Measurements from ENCODE around the gene TBC1D10A. TPM values are rescaled to one million over a fixed set of nuclear protein-coding genes. Genes with fewer than 3 reads are reported as not detected.

TBC1D10A gene
- total and polyA plus RNA-seq, 2 experiments from 2014 or later, result 3.3 to 8.8 TPM

DNA sequence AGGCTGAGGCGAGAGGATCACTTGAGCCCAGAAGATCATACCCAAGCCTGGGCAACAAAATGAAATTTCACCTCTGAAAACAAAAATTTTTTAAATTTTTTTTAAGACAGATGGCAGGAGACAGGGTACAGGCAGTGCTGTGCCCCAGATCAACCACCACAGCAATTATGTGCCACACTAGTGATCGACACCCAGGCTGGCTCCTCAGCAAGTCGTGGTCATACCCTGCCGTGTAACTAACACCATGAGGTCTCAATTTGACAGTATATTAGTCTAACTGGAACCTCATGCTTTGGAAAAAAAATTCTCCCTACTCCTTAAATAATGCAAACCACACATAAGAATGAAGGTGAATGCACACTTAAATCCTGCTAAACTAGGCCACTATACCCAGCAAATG, 21.7 kb upstream of the TBC1D10A start:
- H3K4me3 Mint-ChIP-seq, result no peak overlapping the region
- peaks cover 83% of the 10 kb centered on the region for H3K36me3 Mint-ChIP-seq (ENCODE audit: low read depth)
- H3K9me2 ChIP-seq (ENCODE audit: insufficient read depth), result no peaks in the 10 kb centered on the region
- peaks cover 4% of the 10 kb centered on the region for H3K27me3 Mint-ChIP-seq (ENCODE audit: insufficient read depth, low read depth, poor library complexity)
- peaks cover 64% of the 10 kb centered on the region for H3K36me3 ChIP-seq (ENCODE audit: insufficient read depth)
- no peak overlapping the region for H3K27ac Mint-ChIP-seq
- H3K27me3 ChIP-seq (ENCODE audit: insufficient read depth), result no peaks in the 10 kb centered on the region
- peaks cover 23% of the 10 kb centered on the region for H4K20me1 ChIP-seq (replicated peaks; ENCODE audit: insufficient read depth)
- no peak overlapping the region for H3K27ac ChIP-seq (ENCODE audit: low read depth)
- H3K4me2 ChIP-seq, result no peak overlapping the region
- peaks cover 53% of the 10 kb centered on the region for H3K79me2 ChIP-seq (replicated peaks; ENCODE audit: insufficient read depth)
- no peaks in the 10 kb centered on the region for H3K4me1 Mint-ChIP-seq
- H2AFZ ChIP-seq, result no peak overlapping the region
- H3K4me3 ChIP-seq, result no peak overlapping the region
- no peak for ATAC-seq
- no peaks in the 10 kb centered on the region for H3K4me1 ChIP-seq (ENCODE audit: insufficient read depth)
- H3K9me3 Mint-ChIP-seq, result no peaks in the 10 kb centered on the region; the same call in 2 of the 3 replicates
- TF ChIP-seq STAT1 (IDR thresholded peaks at IDR 0.05; ENCODE audit: unreplicated experiment) (no peak), EZH2 (IDR thresholded peaks at IDR 0.05; ENCODE audit: low read depth, unreplicated experiment) (no peak), REST (IDR thresholded peaks at IDR 0.05; ENCODE audit: unreplicated experiment) (no peak), NANOG (IDR thresholded peaks at IDR 0.05; ENCODE audit: borderline replicate concordance) (no peak), ZNF462 (CRISPR knock-in tag; IDR thresholded peaks at IDR 0.05) (no peak), ZNF114 (CRISPR knock-in tag; IDR thresholded peaks at IDR 0.05) (no peak), EZH2phosphoT487 (IDR thresholded peaks at IDR 0.05; ENCODE audit: unreplicated experiment) (no peak), CREB1 (CRISPR knock-in tag; IDR thresholded peaks at IDR 0.05; ENCODE audit: low read depth) (no peak), CTCF (conservative IDR thresholded peaks at IDR 0.05; ENCODE audit: low read depth in 2 of 2) (no peak), JUNB (IDR thresholded peaks at IDR 0.05; ENCODE audit: unreplicated experiment) (no peak), ZNF331 (CRISPR knock-in tag; IDR thresholded peaks at IDR 0.05; ENCODE audit: low read depth) (no peak), POLR2AphosphoS5 (IDR thresholded peaks at IDR 0.05; ENCODE audit: low read depth) (no peak)
- TF ChIP-seq, protein P1, sequence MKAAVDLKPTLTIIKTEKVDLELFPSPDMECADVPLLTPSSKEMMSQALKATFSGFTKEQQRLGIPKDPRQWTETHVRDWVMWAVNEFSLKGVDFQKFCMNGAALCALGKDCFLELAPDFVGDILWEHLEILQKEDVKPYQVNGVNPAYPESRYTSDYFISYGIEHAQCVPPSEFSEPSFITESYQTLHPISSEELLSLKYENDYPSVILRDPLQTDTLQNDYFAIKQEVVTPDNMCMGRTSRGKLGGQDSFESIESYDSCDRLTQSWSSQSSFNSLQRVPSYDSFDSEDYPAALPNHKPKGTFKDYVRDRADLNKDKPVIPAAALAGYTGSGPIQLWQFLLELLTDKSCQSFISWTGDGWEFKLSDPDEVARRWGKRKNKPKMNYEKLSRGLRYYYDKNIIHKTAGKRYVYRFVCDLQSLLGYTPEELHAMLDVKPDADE (IDR thresholded peaks at IDR 0.05), result no peak
- no peak for DNase-seq (ENCODE audit: low spot score)
- H3F3A ChIP-seq (replicated peaks; ENCODE audit: low read depth), result 0 out of 2 replicates have a peak, but pooled peaks cover 3% of the 10 kb centered on the region
